ENCODE measurements around the gene RAI14. TPM values are rescaled to one million over a fixed set of nuclear protein-coding genes. Genes with fewer than 3 reads are reported as not detected.

The RAI14 gene
- total RNA-seq, 2 experiments from 2014 or later: 0.08 to 0.50 TPM

DNA sequence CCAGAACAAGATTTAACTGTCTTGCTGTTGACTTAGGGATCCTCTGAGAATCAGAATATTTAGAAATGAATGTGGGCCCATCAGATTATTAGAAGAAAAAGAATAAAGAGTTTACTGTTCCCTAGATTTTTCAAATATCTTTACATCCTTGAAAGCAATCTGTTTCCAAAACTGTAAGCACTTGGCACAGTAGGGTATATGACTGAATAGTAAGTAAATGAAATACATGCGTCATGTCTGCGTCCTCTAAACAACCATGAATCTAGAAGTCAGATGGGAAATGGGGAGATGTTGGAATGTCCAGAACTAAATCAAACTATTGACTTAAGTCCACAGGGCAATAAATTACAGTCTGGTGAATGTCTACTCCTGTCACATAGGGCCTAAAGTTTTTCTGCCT, 209.0 kb downstream of the RAI14 start:
- no peak overlapping the region for H3K4me3 Mint-ChIP-seq
- H3K27me3 Mint-ChIP-seq: no peaks in the 10 kb centered on the region
- no peaks in the 10 kb centered on the region for H3K9me3 Mint-ChIP-seq
- POLR2A ChIA-PET: no interaction called here
- H3K4me1 Mint-ChIP-seq: no peaks in the 10 kb centered on the region
- CTCF ChIA-PET: no interaction called here
- H3K27ac Mint-ChIP-seq: no peak overlapping the region
- no peak for DNase-seq
- no peaks in the 10 kb centered on the region for H3K36me3 Mint-ChIP-seq (ENCODE audit: low read depth)

DNA sequence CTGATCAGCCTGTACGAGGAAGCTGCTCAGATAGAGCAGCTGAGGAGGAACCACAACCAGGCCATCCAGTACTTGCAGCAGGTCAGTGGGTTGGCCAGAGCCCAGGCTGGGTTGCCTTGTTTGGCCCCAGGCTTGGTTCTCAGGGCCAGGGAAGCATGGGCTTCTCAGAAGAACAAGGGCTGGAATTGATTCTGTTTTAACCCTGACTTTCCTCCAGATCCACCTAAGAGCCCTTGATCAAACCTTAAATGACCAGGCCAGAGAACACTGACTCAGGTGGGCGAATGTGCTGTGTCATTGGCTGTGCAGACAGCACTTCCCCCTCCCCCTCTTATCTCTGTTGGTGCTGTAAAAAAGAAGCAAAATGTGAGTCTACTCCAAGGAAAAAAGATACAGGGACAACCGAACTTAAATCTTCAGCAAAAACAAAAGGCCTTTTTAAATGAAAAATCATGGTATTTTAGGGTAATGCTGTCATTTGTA, 210.9 kb downstream of the RAI14 start:
- H3K27ac Mint-ChIP-seq: no peak overlapping the region
- no peaks in the 10 kb centered on the region for H3K4me1 Mint-ChIP-seq
- ChIA-PET POLR2A (no interaction called here), CTCF (no interaction called here)
- H3K36me3 Mint-ChIP-seq (ENCODE audit: low read depth): no peaks in the 10 kb centered on the region
- no peaks in the 10 kb centered on the region for H3K27me3 Mint-ChIP-seq
- H3K4me3 Mint-ChIP-seq: no peak overlapping the region
- no peaks in the 10 kb centered on the region for H3K9me3 Mint-ChIP-seq
- no peak for DNase-seq

- H3K4me1 Mint-ChIP-seq: no peaks in the 10 kb centered on the region
- no peak overlapping the region for H3K27ac Mint-ChIP-seq
- no peaks in the 10 kb centered on the region for H3K27me3 Mint-ChIP-seq
- no peaks in the 10 kb centered on the region for H3K9me3 Mint-ChIP-seq
- ChIA-PET POLR2A (no interaction called here), CTCF (interaction anchor here (1.1 kb wide), 1 partner anchor 319 kb away, joined by 3 read pairs; no protein-coding TSS in a partner anchor)
- DNase-seq: no peak
- H3K4me3 Mint-ChIP-seq: no peak overlapping the region
- no peaks in the 10 kb centered on the region for H3K36me3 Mint-ChIP-seq (ENCODE audit: low read depth)
Measured at GRCh38 chr5:34867660-34868059, 211.5 kb downstream of the RAI14 start.

GRCh38 chr5:34868791-34869190, 212.7 kb downstream of the RAI14 start:
- Mint-ChIP-seq H3K4me1 (no peaks in the 10 kb centered on the region), H3K36me3 (ENCODE audit: low read depth) (no peaks in the 10 kb centered on the region)

DNA sequence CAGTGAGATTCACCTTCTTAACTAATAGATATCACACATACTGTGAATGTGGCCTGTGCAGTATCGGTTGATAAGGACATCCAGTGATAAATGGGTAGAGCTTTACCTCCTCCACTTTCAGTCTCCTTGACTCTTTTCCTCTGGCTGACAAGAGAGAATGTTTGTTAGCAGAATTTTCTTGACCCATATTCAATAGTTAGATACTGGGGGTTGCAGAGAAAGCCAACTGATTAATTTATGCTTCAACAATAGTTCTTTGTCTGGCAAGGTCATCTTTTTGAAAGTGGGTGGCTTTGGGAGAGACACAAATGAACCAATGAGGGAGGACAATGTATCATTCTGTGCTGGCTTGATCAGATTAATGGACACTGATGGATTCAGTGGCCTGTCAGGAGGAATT, 213.1 kb downstream of the RAI14 start:
- no peak overlapping the region for H3K4me3 Mint-ChIP-seq
- no peak for DNase-seq
- no peaks in the 10 kb centered on the region for H3K4me1 Mint-ChIP-seq
- CTCF ChIA-PET: interaction anchor here (1.3 kb wide), 1 partner anchor 16 kb away, joined by 3 read pairs; no protein-coding TSS in a partner anchor
- no peak overlapping the region for H3K27ac Mint-ChIP-seq
- no peaks in the 10 kb centered on the region for H3K27me3 Mint-ChIP-seq
- H3K36me3 Mint-ChIP-seq (ENCODE audit: low read depth): no peaks in the 10 kb centered on the region
- H3K9me3 Mint-ChIP-seq: no peaks in the 10 kb centered on the region
- POLR2A ChIA-PET: no interaction called here

More at GRCh38 chr5:34868791-34869190, 212.7 kb downstream of the RAI14 start:
- Mint-ChIP-seq H3K27me3 (no peaks in the 10 kb centered on the region), H3K9me3 (no peaks in the 10 kb centered on the region), H3K4me3 (no peak overlapping the region), H3K27ac (no peak overlapping the region)
- DNase-seq: no peak
- ChIA-PET POLR2A (no interaction called here), CTCF (interaction anchor here (1.1 to 1.3 kb wide), 2 partner anchors 16 to 320 kb away, joined by 3 read pairs; no protein-coding TSS in a partner anchor)

DNA sequence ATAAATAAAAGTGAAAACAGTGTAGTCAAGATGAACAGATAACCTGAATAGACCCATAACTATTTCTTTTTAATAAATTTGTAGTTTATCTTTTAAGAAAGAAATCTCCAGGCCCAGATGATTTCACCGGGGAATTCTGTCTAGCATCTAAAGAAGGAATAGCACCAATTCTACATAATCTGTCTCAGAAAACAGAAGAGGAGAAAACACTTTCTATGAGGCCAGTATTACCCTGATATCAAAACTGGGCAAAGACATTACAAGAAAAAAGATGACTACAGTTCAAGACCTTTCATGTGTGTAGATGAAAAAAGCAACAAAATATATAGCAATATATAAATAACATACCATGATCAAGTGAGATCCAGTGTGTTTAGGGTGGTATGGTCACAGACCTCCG, 214.3 kb downstream of the RAI14 start:
- Mint-ChIP-seq H3K9me3 (no peaks in the 10 kb centered on the region), H3K27ac (no peak overlapping the region), H3K4me1 (no peaks in the 10 kb centered on the region), H3K36me3 (ENCODE audit: low read depth) (no peaks in the 10 kb centered on the region), H3K4me3 (no peak overlapping the region), H3K27me3 (peaks cover under 1% of the 10 kb centered on the region)
- ChIA-PET POLR2A (no interaction called here), CTCF (no interaction called here)
- no peak for DNase-seq

- Mint-ChIP-seq H3K36me3 (ENCODE audit: low read depth) (no peaks in the 10 kb centered on the region), H3K9me3 (peaks cover 4% of the 10 kb centered on the region), H3K4me3 (no peak overlapping the region), H3K4me1 (no peaks in the 10 kb centered on the region), H3K27ac (no peak overlapping the region), H3K27me3 (peaks cover 7% of the 10 kb centered on the region)
- ChIA-PET CTCF (no interaction called here), POLR2A (no interaction called here)
- no peak for DNase-seq
Measured at GRCh38 chr5:34876275-34876674, 220.1 kb downstream of the RAI14 start.

DNA sequence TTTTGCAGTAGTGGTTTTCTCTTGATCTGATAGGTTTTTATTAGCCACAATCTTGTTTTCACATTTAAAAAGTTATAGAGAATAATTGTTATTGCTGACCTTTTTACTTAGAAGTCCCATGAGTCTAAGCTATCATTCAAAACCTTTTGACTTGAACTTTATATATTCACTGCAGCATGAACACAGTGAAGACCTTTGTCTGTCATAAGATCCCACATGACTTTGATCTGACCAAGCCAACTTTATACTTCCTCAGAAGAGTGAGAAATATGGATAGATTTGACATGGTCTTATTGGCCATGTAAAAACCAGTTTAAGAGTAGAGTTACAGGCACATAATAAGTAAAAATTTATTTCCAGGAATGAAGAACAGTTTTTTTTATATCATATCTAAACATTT, 225.1 kb downstream of the RAI14 start:
- CTCF ChIA-PET: no interaction called here
- H3K27me3 Mint-ChIP-seq: peaks cover 3% of the 10 kb centered on the region
- H3K36me3 Mint-ChIP-seq (ENCODE audit: low read depth): no peaks in the 10 kb centered on the region
- H3K27ac Mint-ChIP-seq: no peak overlapping the region
- H3K4me1 Mint-ChIP-seq: no peaks in the 10 kb centered on the region
- POLR2A ChIA-PET: interaction anchor here (0.6 kb wide), 1 partner anchor 155 kb away, joined by 3 read pairs; no protein-coding TSS in a partner anchor
- no peak overlapping the region for H3K4me3 Mint-ChIP-seq
- no peaks in the 10 kb centered on the region for H3K9me3 Mint-ChIP-seq
- DNase-seq: no peak

Other genes starting within 250 kb of the RAI14 start
- not detected for gene TTC23L, start 182.8 kb downstream of the RAI14 start, total RNA-seq

Measured in activated CD4-positive, alpha-beta T cell treated with anti-CD3 and anti-CD28 coated beads, Interleukin-2, amount 10 ng/mL, durations not matched to agents 7 days and 5 days (primary cell).